PC-9 (cell line): Measurements from ENCODE around the gene OCEL1. TPM values are rescaled to one million over a fixed set of nuclear protein-coding genes. Genes with fewer than 3 reads are reported as not detected.

ENCODE experiments used
- BruUV-seq: library from RNA; stranded (reverse); fragments of 400-500 nt; replicated peaks from 2 replicates; lab custom pipeline; 2021; lab: Mats Ljungman, UMichigan
- CTCF ChIA-PET: fragments of 300-600 bp; sonication (Branson Sonifier 250); formaldehyde crosslinking; loops from one replicate; lab custom pipeline; 2022; ENCODE audit warnings: antibody characterized with exemption; lab: Charles Lee
- POLR2A ChIA-PET: fragments of 300-600 bp; sonication (Branson Sonifier 250); formaldehyde crosslinking; loops from one replicate; lab custom pipeline; 2022; ENCODE audit warnings: antibody characterized with exemption; ENCODE audit not compliant: unreplicated experiment; lab: Charles Lee
- DNase-seq, 2 experiments: peaks; one replicate each; pipeline versions ENCODE4 v3.0.0 to v3.0.0-alpha.2; 2015 to 2022; ENCODE audit warnings: mixed read lengths in 1 of 2
- H2AFZ ChIP-seq: fragments of 200-600 bp; sonication (generic); 2 replicates; pipeline ENCODE4 v1.8.1; 2017; ENCODE audit warnings: antibody characterized with exemption
- H3F3A ChIP-seq: fragments of 200-600 bp; sonication (generic); 2 replicates; pipeline ENCODE4 v1.8.1; 2017; ENCODE audit warnings: antibody characterized with exemption, mild to moderate bottlenecking, low read depth; ENCODE audit not compliant: insufficient read depth
- H3K27ac ChIP-seq: fragments of 200-600 bp; sonication (generic); 2 replicates; pipeline ENCODE4 v1.6.1; 2016; ENCODE audit warnings: mixed run types
- H3K27me3 ChIP-seq: fragments of 200-600 bp; sonication (generic); 2 replicates; pipeline ENCODE4 v1.6.1; 2016; ENCODE audit warnings: low read depth, mixed run types; ENCODE audit not compliant: insufficient read depth
- H3K36me3 ChIP-seq: fragments of 200-600 bp; sonication (generic); 2 replicates; pipeline ENCODE4 v1.6.1; 2016; ENCODE audit warnings: low read depth, mixed run types
- H3K4me1 ChIP-seq: fragments of 200-600 bp; sonication (generic); replicated peaks from 2 replicates; pipeline ENCODE4 v1.6.1; 2016; ENCODE audit warnings: mixed run types; ENCODE audit not compliant: insufficient read depth
- H3K4me2 ChIP-seq: fragments of 200-600 bp; sonication (generic); 2 replicates; pipeline ENCODE4 v1.6.1; 2017; ENCODE audit warnings: mixed run types
- H3K4me3 ChIP-seq: fragments of 200-600 bp; sonication (generic); 2 replicates; pipeline ENCODE4 v1.6.1; 2016; ENCODE audit warnings: mixed run types
- H3K79me2 ChIP-seq: fragments of 200-600 bp; sonication (generic); 2 replicates; pipeline ENCODE4 v1.6.1; 2017; ENCODE audit warnings: low read depth, mixed run types
- H3K9me2 ChIP-seq: fragments of 200-600 bp; sonication (generic); 2 replicates; pipeline ENCODE4 v1.8.1; 2017; ENCODE audit warnings: mild to moderate bottlenecking; ENCODE audit not compliant: insufficient read depth
- H3K9me3 ChIP-seq: fragments of 200-600 bp; sonication (generic); 2 replicates; pipeline ENCODE4 v1.8.1; 2016; ENCODE audit warnings: low read depth; ENCODE audit not compliant: insufficient read depth
- H4K20me1 ChIP-seq: fragments of 200-600 bp; sonication (generic); 2 replicates; pipeline ENCODE4 v1.8.1; 2017; ENCODE audit not compliant: insufficient read depth
- EZH2 ChIP-seq: fragments of 200-600 bp; sonication (generic); IDR thresholded peaks from 2 replicates; pipeline ENCODE4 v1.8.0; 2017; ENCODE audit warnings: antibody characterized with exemption, low read depth
- intact Hi-C: fragments of 100-400 bp; cut with micrococcal nuclease; formaldehyde crosslinking; loops from one replicate; pipeline ENCODE4 v1.10.0; 2022; ENCODE audit not compliant: unreplicated experiment
- total RNA-seq: library from RNA; stranded (reverse); gene quantifications from 2 replicates; pipeline ENCODE4 v1.2.3, GENCODE V29; 2021
- TF ChIP-seq, protein P1 (sequence below): fragments of 200-600 bp; sonication (generic); conservative IDR thresholded peaks from 2 replicates; pipeline ENCODE4 v1.6.1; 2017; ENCODE audit warnings: mixed run types, antibody characterized with exemption, mild to moderate bottlenecking, moderate library complexity

OCEL1 gene
- total RNA-seq, 1 experiment from 2014 or later: 30.6 TPM

DNA sequence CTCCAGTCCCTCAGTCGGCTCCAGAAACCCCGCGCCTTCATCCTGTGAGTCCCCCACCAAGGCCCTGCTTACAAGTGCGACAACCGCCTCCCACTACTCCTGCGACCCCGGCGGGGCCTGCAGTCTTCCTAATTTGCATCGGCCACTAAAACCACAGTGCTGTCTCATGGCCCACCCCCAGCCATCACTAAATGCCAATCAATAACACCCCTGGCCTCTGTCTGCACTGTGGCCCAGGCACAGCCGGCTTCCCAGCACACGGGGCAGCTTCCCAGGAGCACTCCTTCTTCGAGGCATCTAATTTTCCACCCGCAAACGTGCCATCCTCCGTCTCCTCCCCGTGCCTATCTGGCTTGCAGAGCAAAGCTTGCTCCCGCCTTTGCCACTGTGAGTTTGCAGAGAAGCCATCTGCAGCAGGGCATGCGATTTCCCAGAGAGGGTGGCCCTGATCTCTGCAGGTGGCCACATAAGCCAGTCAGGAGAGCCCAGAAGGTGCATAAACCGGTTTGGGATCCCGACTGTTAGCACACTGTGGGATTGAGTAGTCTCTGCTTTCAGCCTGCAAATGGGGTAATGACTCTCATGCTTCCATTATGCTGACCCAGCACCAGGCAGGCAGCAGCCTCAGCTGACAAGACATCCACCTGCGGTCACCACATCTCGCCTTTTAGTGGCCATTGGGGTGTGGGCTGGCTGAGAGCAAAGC lies 44.9 kb upstream of the OCEL1 start:
- POLR2A ChIA-PET: no interaction called here

GRCh38 chr19:17183271-17183761 lies 42.7 kb upstream of the OCEL1 start:
- no peak for DNase-seq
- Histone ChIP-seq H4K20me1 (no peaks in the 10 kb centered on the region), H3K9me3 (no peaks in the 10 kb centered on the region), H3K9me2 (no peaks in the 10 kb centered on the region), H3K27me3 (no peaks in the 10 kb centered on the region), H3K27ac (no peak overlapping the region), H3K79me2 (no peaks in the 10 kb centered on the region), H3K4me1 (no peaks in the 10 kb centered on the region), H3K4me3 (no peak overlapping the region), H3K36me3 (no peaks in the 10 kb centered on the region), H3F3A (no peaks in the 10 kb centered on the region; the same call in 1 of the 2 replicates), H3K4me2 (no peak overlapping the region), H2AFZ (no peak overlapping the region)
- TF ChIP-seq EZH2: no peak
- TF ChIP-seq, protein P1, sequence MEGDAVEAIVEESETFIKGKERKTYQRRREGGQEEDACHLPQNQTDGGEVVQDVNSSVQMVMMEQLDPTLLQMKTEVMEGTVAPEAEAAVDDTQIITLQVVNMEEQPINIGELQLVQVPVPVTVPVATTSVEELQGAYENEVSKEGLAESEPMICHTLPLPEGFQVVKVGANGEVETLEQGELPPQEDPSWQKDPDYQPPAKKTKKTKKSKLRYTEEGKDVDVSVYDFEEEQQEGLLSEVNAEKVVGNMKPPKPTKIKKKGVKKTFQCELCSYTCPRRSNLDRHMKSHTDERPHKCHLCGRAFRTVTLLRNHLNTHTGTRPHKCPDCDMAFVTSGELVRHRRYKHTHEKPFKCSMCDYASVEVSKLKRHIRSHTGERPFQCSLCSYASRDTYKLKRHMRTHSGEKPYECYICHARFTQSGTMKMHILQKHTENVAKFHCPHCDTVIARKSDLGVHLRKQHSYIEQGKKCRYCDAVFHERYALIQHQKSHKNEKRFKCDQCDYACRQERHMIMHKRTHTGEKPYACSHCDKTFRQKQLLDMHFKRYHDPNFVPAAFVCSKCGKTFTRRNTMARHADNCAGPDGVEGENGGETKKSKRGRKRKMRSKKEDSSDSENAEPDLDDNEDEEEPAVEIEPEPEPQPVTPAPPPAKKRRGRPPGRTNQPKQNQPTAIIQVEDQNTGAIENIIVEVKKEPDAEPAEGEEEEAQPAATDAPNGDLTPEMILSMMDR: no peak
- no TSS peak for BruUV-seq
- POLR2A ChIA-PET: no interaction called here
- CTCF ChIA-PET: no interaction called here
- intact Hi-C loops: no loop called here

More for the DNA sequence above, 44.9 kb upstream of the OCEL1 start:
- TF ChIP-seq, protein P1: no peak
- TF ChIP-seq EZH2: no peak
- Histone ChIP-seq H4K20me1 (no peaks in the 10 kb centered on the region), H3F3A (peaks cover 6% of the 10 kb centered on the region; the same call in 1 of the 2 replicates), H3K4me1 (no peaks in the 10 kb centered on the region), H3K4me2 (no peak overlapping the region), H3K4me3 (no peak overlapping the region), H3K9me3 (no peaks in the 10 kb centered on the region), H3K9me2 (no peaks in the 10 kb centered on the region), H3K36me3 (no peaks in the 10 kb centered on the region), H2AFZ (no peak overlapping the region), H3K27ac (no peak overlapping the region), H3K79me2 (no peaks in the 10 kb centered on the region), H3K27me3 (no peaks in the 10 kb centered on the region)
- CTCF ChIA-PET: no interaction called here
- intact Hi-C loops: no loop called here
- DNase-seq: no peak
- BruUV-seq: no TSS peak

GRCh38 chr19:17183858-17184321 lies 42.1 kb upstream of the OCEL1 start:
- H3K4me2 ChIP-seq: no peak overlapping the region
- no peak overlapping the region for H3K27ac ChIP-seq
- no peaks in the 10 kb centered on the region for H4K20me1 ChIP-seq
- no peak overlapping the region for H2AFZ ChIP-seq
- TF ChIP-seq, protein P1: no peak
- TF ChIP-seq EZH2: no peak
- H3K36me3 ChIP-seq: no peaks in the 10 kb centered on the region
- DNase-seq: no peak
- ChIA-PET CTCF (no interaction called here), POLR2A (no interaction called here)
- H3K4me3 ChIP-seq: no peak overlapping the region
- intact Hi-C loops: no loop called here
- BruUV-seq: no TSS peak
- H3K27me3 ChIP-seq: no peaks in the 10 kb centered on the region
- H3K9me3 ChIP-seq: no peaks in the 10 kb centered on the region
- H3K9me2 ChIP-seq: no peaks in the 10 kb centered on the region
- peaks cover 3% of the 10 kb centered on the region; the same call in 1 of the 2 replicates for H3F3A ChIP-seq
- H3K79me2 ChIP-seq: no peaks in the 10 kb centered on the region
- H3K4me1 ChIP-seq: no peaks in the 10 kb centered on the region
